SK-N-MC (cell line): ENCODE measurements around the gene SLC4A4.

Experiments
- DNase-seq: peaks from one replicate; pipeline ENCODE4 v3.0.0-alpha.2; 2011; ENCODE audit warnings: low read depth, low spot score
- H3K27ac ChIP-seq: fragments of 200-600 bp; sonication (generic); 2 replicates; pipeline ENCODE4 v1.5.1; 2016; ENCODE audit warnings: mixed run types
- H3K36me3 ChIP-seq: fragments of 200-600 bp; sonication (generic); 2 replicates; pipeline ENCODE4 v1.6.1; 2017; ENCODE audit warnings: antibody characterized with exemption, low read length, mixed read lengths; ENCODE audit not compliant: insufficient read depth
- H3K4me3 ChIP-seq: fragments of 200-600 bp; sonication (generic); 2 replicates; pipeline ENCODE4 v1.5.1; 2016
- H3K9ac ChIP-seq: fragments of 200-600 bp; sonication (generic); 2 replicates; pipeline ENCODE4 v1.8.0; 2017; ENCODE audit warnings: mixed run types, mixed read lengths; ENCODE audit not compliant: insufficient read length
- H3K9me3 ChIP-seq: fragments of 200-600 bp; sonication (generic); 2 replicates; pipeline ENCODE4 v1.6.1; 2017; ENCODE audit warnings: low read depth, mild to moderate bottlenecking, antibody characterized with exemption, low read length, moderate library complexity, mixed read lengths
- EZH2 ChIP-seq: fragments of 200-600 bp; sonication (generic); IDR thresholded peaks from one replicate; pipeline ENCODE4 v1.6.1; 2017; ENCODE audit warnings: antibody characterized with exemption
- FOXP2 ChIP-seq: optimal IDR thresholded peaks from 2 replicates; pipeline ENCODE3; 2011; ENCODE audit warnings: mild to moderate bottlenecking, moderate library complexity; ENCODE audit not compliant: insufficient read depth; ENCODE audit errors: extremely low read length, control extremely low read depth
- POLR2AphosphoS5 ChIP-seq: IDR thresholded peaks from 2 replicates; pipeline ENCODE4 v1.6.1; 2012; ENCODE audit warnings: mild to moderate bottlenecking, low read depth, low read length, borderline replicate concordance

The SLC4A4 gene

GRCh38 chr4:71343670-71344466 lies 5.0 kb downstream of the SLC4A4 start:
- H3K4me3 ChIP-seq, result no peak overlapping the region
- H3K9ac ChIP-seq, result no peak overlapping the region
- H3K9me3 ChIP-seq, result no peaks in the 10 kb centered on the region
- no peaks in the 10 kb centered on the region for H3K36me3 ChIP-seq
- TF ChIP-seq EZH2, result no peak
- TF ChIP-seq FOXP2, result no peak
- TF ChIP-seq POLR2AphosphoS5, result no peak
- DNase-seq, result no peak
- H3K27ac ChIP-seq, result no peak overlapping the region

- DNase-seq, result no peak
- TF ChIP-seq EZH2 (no peak), FOXP2 (no peak), POLR2AphosphoS5 (no peak)
- H3K27ac ChIP-seq, result no peak overlapping the region
- no peak overlapping the region for H3K9ac ChIP-seq
- peaks cover 8% of the 10 kb centered on the region; the same call in 1 of the 2 replicates for H3K36me3 ChIP-seq
- no peaks in the 10 kb centered on the region for H3K9me3 ChIP-seq
- H3K4me3 ChIP-seq, result no peak overlapping the region
Measured at GRCh38 chr4:71346710-71347109, 7.9 kb downstream of the SLC4A4 start.

GRCh38 chr4:71348586-71348985 lies 9.8 kb downstream of the SLC4A4 start:
- Histone ChIP-seq H3K36me3 (peaks cover 13% of the 10 kb centered on the region; the same call in 1 of the 2 replicates), H3K4me3 (no peak overlapping the region), H3K27ac (no peak overlapping the region), H3K9me3 (no peaks in the 10 kb centered on the region), H3K9ac (no peak overlapping the region)
- TF ChIP-seq FOXP2, result no peak
- TF ChIP-seq POLR2AphosphoS5, result no peak
- no peak for TF ChIP-seq EZH2
- no peak for DNase-seq

GRCh38 chr4:71355045-71355444 lies 16.2 kb downstream of the SLC4A4 start:
- no peak overlapping the region for H3K4me3 ChIP-seq
- H3K27ac ChIP-seq, result no peak overlapping the region
- H3K9me3 ChIP-seq, result no peaks in the 10 kb centered on the region
- no peak for TF ChIP-seq EZH2
- no peak for TF ChIP-seq POLR2AphosphoS5
- TF ChIP-seq FOXP2, result no peak
- H3K9ac ChIP-seq, result no peak overlapping the region
- no peak for DNase-seq
- H3K36me3 ChIP-seq, result peaks cover 23% of the 10 kb centered on the region

GRCh38 chr4:71355971-71356370 lies 17.2 kb downstream of the SLC4A4 start:
- no peak for TF ChIP-seq POLR2AphosphoS5
- TF ChIP-seq FOXP2, result no peak
- no peak for TF ChIP-seq EZH2
- no peak overlapping the region for H3K4me3 ChIP-seq
- no peak for DNase-seq
- peaks cover 18% of the 10 kb centered on the region for H3K36me3 ChIP-seq
- no peaks in the 10 kb centered on the region for H3K9me3 ChIP-seq
- H3K9ac ChIP-seq, result no peak overlapping the region
- no peak overlapping the region for H3K27ac ChIP-seq

GRCh38 chr4:71356924-71357663 lies 18.3 kb downstream of the SLC4A4 start:
- TF ChIP-seq EZH2 (no peak), POLR2AphosphoS5 (no peak), FOXP2 (no peak)
- H3K4me3 ChIP-seq, result no peak overlapping the region
- H3K9ac ChIP-seq, result no peak overlapping the region
- peaks cover 15% of the 10 kb centered on the region for H3K36me3 ChIP-seq
- DNase-seq, result no peak
- H3K27ac ChIP-seq, result no peak overlapping the region
- H3K9me3 ChIP-seq, result no peaks in the 10 kb centered on the region

- TF ChIP-seq EZH2 (no peak), FOXP2 (no peak), POLR2AphosphoS5 (no peak)
- Histone ChIP-seq H3K9me3 (no peaks in the 10 kb centered on the region), H3K36me3 (peaks cover 10% of the 10 kb centered on the region), H3K27ac (no peak overlapping the region), H3K9ac (no peak overlapping the region), H3K4me3 (no peak overlapping the region)
- no peak for DNase-seq
Measured at GRCh38 chr4:71360844-71361243, 22.0 kb downstream of the SLC4A4 start.

GRCh38 chr4:71361476-71361875 lies 22.7 kb downstream of the SLC4A4 start:
- no peak overlapping the region for H3K4me3 ChIP-seq
- peaks cover 10% of the 10 kb centered on the region for H3K36me3 ChIP-seq
- H3K9me3 ChIP-seq, result no peaks in the 10 kb centered on the region
- no peak for DNase-seq
- H3K27ac ChIP-seq, result no peak overlapping the region
- TF ChIP-seq EZH2 (no peak), FOXP2 (no peak), POLR2AphosphoS5 (no peak)
- H3K9ac ChIP-seq, result no peak overlapping the region

GRCh38 chr4:71366766-71367165 lies 27.9 kb downstream of the SLC4A4 start:
- Histone ChIP-seq H3K27ac (no peak overlapping the region), H3K9me3 (no peaks in the 10 kb centered on the region), H3K36me3 (no peaks in the 10 kb centered on the region), H3K4me3 (no peak overlapping the region), H3K9ac (no peak overlapping the region)
- TF ChIP-seq POLR2AphosphoS5 (no peak), FOXP2 (no peak), EZH2 (no peak)
- DNase-seq, result no peak
